ENCODE results near the gene CCDC92.

DNA sequence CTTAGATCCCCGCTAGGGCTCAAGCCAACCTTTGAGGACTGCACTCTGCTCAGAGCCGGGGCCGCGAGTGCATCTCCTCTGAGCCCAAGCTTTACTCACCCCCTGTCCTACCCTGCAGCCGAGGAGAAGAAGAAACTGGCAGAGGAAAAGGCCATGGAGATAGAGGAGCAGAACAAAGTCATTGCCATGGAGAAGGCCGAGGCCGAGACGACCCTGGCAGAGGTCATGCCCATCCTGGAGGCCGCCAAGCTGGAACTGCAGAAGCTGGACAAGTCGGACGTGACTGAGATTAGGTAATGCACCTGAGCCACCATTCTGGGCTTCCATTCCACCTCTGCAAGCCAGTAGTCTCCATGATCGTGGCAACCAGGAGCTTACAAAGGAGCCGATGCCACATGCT is 69.8 kb downstream of the CCDC92 start:
- TF ChIP-seq GATA2 (IDR thresholded peaks at IDR 0.05; ENCODE audit: low read depth, low read length) (no peak), GATA3 (IDR thresholded peaks at IDR 0.05; ENCODE audit: low read depth, low read length) (no peak)

Measured in SH-SY5Y (cell line).